Fibroblast of lung (primary cell): ENCODE results near the gene KLHL29.

Source experiments
- CTCF ChIP-seq, 2 donors: IDR thresholded peaks in 1 of 2; conservative IDR thresholded peaks in 1 of 2; 1 replicate in 1 of 2; 2 replicates in 1 of 2; pipeline ENCODE4 v1.5.1; 2011 to 2012; ENCODE audit warnings: low read length in 2 of 2, control low read depth in 1 of 2, inconsistent platforms in 1 of 2, low read depth in 1 of 2, mild to moderate bottlenecking in 1 of 2
- EZH2 ChIP-seq: IDR thresholded peaks from 2 replicates; pipeline ENCODE4 v1.5.1; 2012; ENCODE audit warnings: low read length, control low read depth, mild to moderate bottlenecking; ENCODE audit errors: missing control alignments

- TF ChIP-seq CTCF (conservative IDR thresholded peaks at IDR 0.05 in 1 of 2, IDR thresholded peaks at IDR 0.05 in 1 of 2; ENCODE audit: low read depth in 1 of 2, low read length in 2 of 2) (no peak), EZH2 (no peak)
Observed at GRCh38 chr2:23545811-23546210, 160.8 kb downstream of the KLHL29 start.
